Activated CD4-positive, alpha-beta T cell treated with anti-CD3 and anti-CD28 coated beads for 48 hours (primary cell): Measurements from ENCODE around the gene ROBO2.

Source experiments
- DNase-seq: peaks from one replicate; pipeline ENCODE4 v3.0.0-alpha.2; 2020

Gene ROBO2

GRCh38 chr3:77271306-77271705, 231.4 kb downstream of the ROBO2 start:
- no peak for DNase-seq

DNA sequence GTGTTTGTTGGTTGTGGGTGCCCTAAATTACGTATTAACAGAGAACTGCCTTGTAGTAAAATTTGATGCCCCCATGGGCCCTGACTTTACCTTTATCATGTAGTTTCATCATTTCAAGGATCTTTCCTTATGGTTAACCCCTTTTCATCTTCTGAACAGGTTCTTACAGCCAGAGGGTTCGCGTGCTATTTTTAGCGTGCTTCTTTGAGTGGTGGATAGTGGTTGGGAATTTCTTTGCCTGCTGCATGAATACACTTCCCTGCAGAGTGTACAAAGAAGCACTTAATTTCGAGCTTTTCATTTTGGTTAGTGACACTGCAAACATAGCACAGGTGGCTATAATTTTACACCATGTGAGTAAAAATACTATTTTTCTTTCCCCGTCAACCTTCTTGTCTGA, 231.8 kb downstream of the ROBO2 start:
- no peak for DNase-seq

DNA sequence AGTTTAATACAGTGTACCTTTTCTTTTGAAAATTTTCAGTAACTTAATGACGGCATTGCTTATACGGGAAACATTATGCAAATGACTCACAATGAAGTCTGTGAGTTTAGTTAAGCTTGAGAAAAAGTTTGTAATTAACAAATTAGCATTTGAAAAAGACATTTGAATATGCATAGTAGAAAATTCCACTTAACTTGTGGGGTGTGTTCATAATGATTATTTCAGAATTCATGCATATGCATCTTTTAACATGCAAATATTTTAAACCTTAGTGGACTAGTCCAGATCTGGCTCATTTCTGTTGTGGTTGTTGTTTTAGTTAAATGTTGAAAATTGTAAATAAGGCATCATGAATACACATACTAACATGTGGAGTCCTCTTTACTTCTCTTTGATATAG, 239.4 kb downstream of the ROBO2 start:
- no peak for DNase-seq

GRCh38 chr3:77281721-77282120, 241.8 kb downstream of the ROBO2 start:
- no peak for DNase-seq

DNA sequence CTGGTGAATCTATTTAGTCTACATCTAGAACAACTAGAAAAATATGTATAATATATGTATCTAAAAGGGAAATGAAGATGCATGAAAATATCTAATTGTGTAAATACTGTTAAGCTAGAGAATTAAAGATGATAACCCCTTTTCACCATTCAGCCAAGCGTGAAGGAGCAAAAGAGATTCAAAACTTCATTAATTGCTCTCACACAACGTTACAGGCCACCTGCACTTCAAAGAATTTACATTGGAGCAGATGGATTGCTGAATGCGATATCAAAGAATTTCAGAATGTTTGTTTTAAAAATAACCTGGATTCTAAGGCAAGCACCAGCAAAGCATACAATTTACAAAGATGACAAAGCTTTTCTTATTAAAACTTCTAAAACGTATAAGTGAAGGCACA, 243.2 kb downstream of the ROBO2 start:
- no peak for DNase-seq

DNA sequence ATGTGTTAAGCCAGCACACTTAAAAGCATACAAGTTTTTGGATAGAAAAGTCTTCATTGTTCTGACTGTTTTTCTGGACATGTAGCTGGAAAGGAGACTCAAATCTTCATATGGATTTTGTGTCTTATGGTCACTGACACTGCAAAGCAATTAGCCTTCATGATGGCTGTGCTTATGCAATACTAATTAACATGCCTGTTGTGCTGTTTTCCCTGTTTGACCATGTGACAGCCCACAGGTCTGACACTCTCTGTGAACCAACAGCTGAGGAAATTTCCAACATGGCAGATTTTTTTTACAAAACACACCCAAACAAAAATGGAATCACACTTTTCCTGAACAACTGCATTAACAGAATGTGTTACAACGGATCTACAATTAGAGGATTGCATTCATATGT, 248.4 kb downstream of the ROBO2 start:
- no peak for DNase-seq

GRCh38 chr3:77296527-77296926, 256.6 kb downstream of the ROBO2 start:
- no peak for DNase-seq

GRCh38 chr3:77298417-77298816, 258.5 kb downstream of the ROBO2 start:
- DNase-seq: no peak

- no peak for DNase-seq
Observed at GRCh38 chr3:77303955-77304699, 264.2 kb downstream of the ROBO2 start.

- no peak for DNase-seq
Observed at GRCh38 chr3:77304700-77305021, 264.8 kb downstream of the ROBO2 start.

- no peak for DNase-seq
Observed at GRCh38 chr3:77309460-77309859, 269.6 kb downstream of the ROBO2 start.

DNA sequence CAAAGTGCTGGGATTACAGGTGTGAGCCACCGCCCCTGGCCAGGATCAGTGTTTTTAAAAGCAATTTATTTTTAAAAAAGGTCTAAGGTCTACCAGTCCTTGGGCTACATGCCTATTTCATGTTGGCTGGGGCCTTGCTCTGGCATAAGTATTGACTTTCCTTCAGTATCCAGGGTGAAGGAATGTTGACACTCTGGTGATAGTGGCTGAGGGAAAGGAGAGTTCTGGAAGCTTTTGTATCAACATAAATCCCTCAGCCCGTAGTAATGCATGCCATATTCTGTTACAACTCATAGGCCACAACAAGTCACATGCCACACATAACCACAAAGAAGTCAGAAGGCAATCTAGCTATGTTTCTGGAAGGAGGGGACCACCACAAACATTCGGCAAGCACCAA, 273.9 kb downstream of the ROBO2 start:
- no peak for DNase-seq

DNA sequence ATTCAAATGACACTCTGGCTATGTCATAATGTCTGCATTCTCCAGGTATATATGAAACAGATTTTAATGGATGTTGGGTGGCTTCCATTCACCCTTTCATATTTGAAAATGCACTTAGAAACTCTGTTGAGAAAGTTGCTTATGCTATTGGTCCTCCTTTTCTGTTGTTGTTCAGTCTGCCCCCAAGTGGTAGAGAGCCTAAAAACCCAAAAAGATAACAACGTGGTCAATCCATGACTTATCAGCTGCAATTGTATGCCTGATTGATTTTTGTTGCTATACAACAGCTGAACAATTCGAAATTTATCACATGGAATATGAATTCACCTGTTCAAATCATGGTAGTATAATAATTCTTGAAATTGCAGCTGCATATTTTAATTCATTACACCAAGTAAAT, 279.8 kb downstream of the ROBO2 start:
- DNase-seq: no peak

DNA sequence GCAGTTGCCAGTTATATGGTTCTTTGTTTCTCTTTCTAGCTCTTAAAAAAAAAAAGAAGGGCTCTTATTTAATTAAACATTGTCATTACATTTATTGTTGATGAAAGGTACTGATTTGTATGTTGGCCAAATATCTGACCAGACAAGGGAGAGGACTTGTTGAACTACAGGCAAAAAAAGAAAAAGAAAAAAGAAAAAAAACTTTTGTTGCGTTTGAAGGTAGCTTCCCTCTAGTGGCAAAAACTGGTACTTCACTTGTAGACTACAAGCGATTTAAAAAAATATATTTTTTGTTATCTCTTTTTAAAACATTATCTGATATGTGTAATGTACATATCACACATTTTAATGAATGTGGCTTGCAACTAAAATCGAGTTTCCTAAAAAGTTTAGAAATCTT, 280.6 kb downstream of the ROBO2 start:
- no peak for DNase-seq

- no peak for DNase-seq
Observed at GRCh38 chr3:77321646-77322045, 281.7 kb downstream of the ROBO2 start.

DNA sequence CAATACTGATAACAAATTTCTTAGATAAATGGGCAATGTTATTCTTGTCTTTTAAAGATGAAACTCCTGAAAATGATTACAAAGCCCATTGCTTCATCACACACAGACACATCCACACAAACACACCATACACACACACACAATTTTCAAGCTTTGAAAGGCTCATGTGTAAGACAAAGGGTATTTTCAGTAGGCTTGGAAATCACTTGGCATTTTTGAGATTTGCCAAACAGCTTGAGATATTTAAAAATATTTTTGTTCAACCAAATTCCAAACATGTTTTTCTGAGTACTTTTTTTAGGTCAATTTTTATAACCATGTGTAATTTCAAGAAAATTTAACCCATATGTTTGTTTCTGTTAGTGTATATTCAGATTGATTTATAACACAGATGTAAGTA, 283.7 kb downstream of the ROBO2 start:
- no peak for DNase-seq

GRCh38 chr3:77324105-77324504, 284.2 kb downstream of the ROBO2 start:
- no peak for DNase-seq

DNA sequence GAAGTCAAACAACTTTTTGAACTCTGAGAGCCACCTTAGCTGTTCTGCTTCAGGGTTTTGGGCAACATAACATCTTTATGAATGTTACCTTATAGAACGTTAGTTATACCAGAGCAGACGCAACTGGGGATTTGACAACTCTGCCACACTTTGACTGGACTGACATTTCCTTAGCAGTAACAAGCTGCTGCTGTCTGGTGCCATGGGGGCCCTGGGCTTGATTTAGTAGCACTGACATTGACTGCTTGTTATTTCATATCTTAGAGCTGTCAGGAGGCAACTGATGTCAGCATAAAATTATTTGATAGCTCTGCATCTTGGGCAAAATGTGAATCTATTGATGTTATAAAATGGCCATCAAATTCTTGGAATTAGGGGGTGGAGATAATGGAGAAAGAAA, 285.4 kb downstream of the ROBO2 start:
- DNase-seq: no peak

GRCh38 chr3:77325702-77326101, 285.8 kb downstream of the ROBO2 start:
- no peak for DNase-seq

DNA sequence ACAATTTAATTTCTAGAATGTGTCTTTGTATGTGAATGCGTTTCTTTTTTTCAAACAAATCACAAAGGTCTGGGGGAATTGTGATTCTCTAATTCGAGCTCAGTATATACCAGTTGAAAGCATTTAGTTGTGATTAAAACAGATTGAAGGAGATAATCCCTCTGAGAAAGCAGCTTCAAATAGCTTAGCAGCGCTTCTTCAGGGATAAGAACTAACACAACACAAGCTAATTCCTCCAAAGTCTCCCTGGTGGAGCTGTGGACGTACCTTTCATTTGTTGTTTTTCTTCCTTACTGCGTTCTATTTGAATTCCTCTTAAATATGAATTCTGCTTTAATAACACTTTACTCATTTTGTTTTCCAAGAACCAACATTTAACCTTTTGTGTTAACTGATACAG, 286.7 kb downstream of the ROBO2 start:
- DNase-seq: no peak

DNA sequence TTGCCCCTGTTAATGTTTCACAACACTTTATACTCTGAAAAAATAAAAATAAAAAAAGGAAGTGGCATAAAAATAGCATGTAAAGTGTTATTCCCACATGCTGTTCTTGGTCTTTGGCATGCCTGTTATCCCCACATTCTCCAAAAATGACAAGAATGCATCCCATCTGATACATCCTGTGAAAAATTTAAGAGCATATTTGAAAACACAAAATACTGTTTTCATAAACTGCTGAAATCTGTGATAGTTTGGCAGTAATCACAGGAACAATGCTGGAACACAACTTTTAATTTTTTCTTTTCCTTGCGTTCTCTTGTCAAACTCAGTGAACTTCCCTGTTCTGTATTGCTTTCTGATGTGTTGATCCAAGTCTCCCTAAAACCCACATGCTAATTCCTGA, 288.8 kb downstream of the ROBO2 start:
- no peak for DNase-seq

GRCh38 chr3:77329116-77329515, 289.2 kb downstream of the ROBO2 start:
- DNase-seq: no peak

DNA sequence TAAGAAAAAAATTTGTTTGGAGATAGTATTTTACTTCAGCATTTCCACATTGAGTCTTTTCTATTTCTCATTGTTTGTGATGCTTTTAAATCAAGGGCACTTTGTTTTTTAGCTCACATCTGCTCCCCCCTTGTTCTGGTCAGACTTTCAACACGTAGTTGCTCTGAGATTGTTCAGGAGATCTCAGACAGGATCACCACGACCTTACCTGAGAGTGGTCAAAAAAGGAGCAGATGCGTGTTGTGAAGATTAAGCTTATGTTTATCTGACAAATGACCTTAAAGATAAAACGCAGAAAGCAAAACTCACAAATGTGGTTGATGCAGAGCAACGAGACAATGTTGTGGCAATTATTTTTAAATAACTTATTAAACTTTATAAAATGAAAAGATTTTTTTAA, 298.3 kb downstream of the ROBO2 start:
- no peak for DNase-seq

GRCh38 chr3:77342027-77342426, 302.1 kb downstream of the ROBO2 start:
- DNase-seq: no peak

- DNase-seq: no peak
Observed at GRCh38 chr3:77342688-77343087, 302.8 kb downstream of the ROBO2 start.

DNA sequence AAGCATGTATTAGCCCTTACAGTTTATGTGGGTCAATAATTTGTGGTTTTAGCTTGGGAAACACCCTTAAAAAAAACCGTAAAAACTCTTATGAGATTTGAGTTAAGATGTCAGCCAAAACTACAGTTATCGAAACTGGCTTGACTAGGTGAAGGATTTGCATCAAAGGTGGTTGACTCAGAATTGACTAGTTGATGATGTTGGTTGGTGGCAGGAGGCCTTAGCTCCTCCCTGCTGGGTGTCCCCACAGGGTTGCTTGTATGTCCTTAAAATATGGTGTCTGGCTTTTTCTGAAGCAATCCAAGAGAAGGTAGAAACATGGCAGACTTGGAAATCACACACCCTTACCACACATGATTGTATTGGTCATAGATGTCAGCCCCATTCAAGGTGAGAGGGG, 305.1 kb downstream of the ROBO2 start:
- DNase-seq: no peak
